LNCaP clone FGC (cell line): ENCODE measurements around the gene VMO1.

Experiments used
- DNase-seq: peaks from one replicate; pipeline ENCODE4 v3.0.0-alpha.2; 2011; ENCODE audit warnings: low read depth
- H3K4me3 ChIP-seq: 2 replicates; pipeline ENCODE4 v1.5.1; 2011; ENCODE audit warnings: mild to moderate bottlenecking, low read depth, low read length, control low read depth
- CTCF ChIP-seq: IDR thresholded peaks from 2 replicates; pipeline ENCODE4 v1.5.1; 2012; ENCODE audit warnings: mild to moderate bottlenecking; ENCODE audit not compliant: control insufficient read depth, insufficient read depth; ENCODE audit errors: extremely low read depth

Gene VMO1

GRCh38 chr17:4788159-4788806 is 2.1 kb upstream of the VMO1 start:
- H3K4me3 ChIP-seq, result peak overlapping the region; percentile 78
- no peak for TF ChIP-seq CTCF
- no peak for DNase-seq

- H3K4me3 ChIP-seq, result no peak overlapping the region
- no peak for DNase-seq
- no peak for TF ChIP-seq CTCF
Observed at GRCh38 chr17:4786516-4786915, 352 bp upstream of the VMO1 start.

GRCh38 chr17:4785311-4786105 is 656 bp downstream of the VMO1 start:
- H3K4me3 ChIP-seq, result no peak overlapping the region
- DNase-seq, result no peak
- no peak for TF ChIP-seq CTCF

GRCh38 chr17:4782652-4783051 is 3.5 kb downstream of the VMO1 start:
- no peak for TF ChIP-seq CTCF
- no peak overlapping the region for H3K4me3 ChIP-seq
- no peak for DNase-seq

- TF ChIP-seq CTCF, result no peak
Observed at GRCh38 chr17:4780325-4780955, 5.7 kb downstream of the VMO1 start.

GRCh38 chr17:4777969-4778760 is 8.0 kb downstream of the VMO1 start:
- DNase-seq, result no peak
- no peak overlapping the region for H3K4me3 ChIP-seq
- no peak for TF ChIP-seq CTCF

More at GRCh38 chr17:4780325-4780955, 5.7 kb downstream of the VMO1 start:
- DNase-seq, result no peak
- no peak overlapping the region for H3K4me3 ChIP-seq
